ENCODE data around the gene TMPRSS4. TPM values are rescaled to one million over a fixed set of nuclear protein-coding genes. Genes with fewer than 3 reads are reported as not detected.

Gene TMPRSS4
- total and polyA plus RNA-seq, 2 donors (not counting 1 experiment from before 2014, with no cell fraction given): not detected

DNA sequence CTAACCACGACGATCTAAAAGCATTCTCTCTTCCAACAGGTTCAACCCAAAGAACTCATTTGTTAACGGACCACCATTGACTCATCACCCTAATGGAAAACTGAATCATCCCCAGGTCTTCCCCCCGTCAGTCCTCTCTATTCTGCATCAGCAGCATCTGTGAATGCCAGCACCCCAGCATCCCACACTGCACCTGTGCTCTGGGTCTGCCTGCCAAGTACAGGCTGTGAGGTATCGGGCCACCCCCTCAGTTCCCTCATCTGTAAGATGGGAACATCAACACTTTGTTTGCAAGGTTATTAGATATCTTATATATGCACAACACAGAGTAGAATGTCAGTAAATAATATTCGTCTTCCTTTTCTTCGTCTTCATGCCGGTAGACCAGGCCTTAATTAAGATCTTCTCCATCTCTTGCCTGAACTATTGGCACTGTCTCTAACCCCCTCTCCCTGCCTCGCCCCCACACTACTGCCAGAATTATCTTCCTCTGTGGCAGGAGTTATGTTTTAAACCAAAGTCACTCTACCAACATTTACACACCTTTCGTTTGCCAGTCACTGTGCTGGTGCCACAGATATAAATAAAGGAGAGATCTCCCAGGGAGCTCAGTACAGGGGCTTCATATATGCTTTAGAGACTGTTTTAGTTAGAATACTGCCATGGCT is 7.8 kb upstream of the TMPRSS4 start:
- H3K27ac ChIP-seq (ENCODE audit: low read length in 2 of 2): no peak overlapping the region
- no peak overlapping the region for H3K4me2 ChIP-seq (replicated peaks; ENCODE audit: low read depth, low read length, poor library complexity, severe bottlenecking)
- H3K4me3 Mint-ChIP-seq: no peak overlapping the region
- intact Hi-C loops (cut with micrococcal nuclease): no loop called here
- H3K4me1 Mint-ChIP-seq: no peaks in the 10 kb centered on the region
- H3K9me3 Mint-ChIP-seq (ENCODE audit: insufficient read depth): no peaks in the 10 kb centered on the region
- ATAC-seq (ENCODE audit: low read depth): no peak
- H3K79me2 ChIP-seq (ENCODE audit: control insufficient read depth, insufficient read depth, low read length): no peaks in the 10 kb centered on the region
- no peak overlapping the region for H3K9ac ChIP-seq (ENCODE audit: low read length)
- no peaks in the 10 kb centered on the region for H3K36me3 ChIP-seq (replicated peaks in 1 of 2; ENCODE audit: control extremely low read depth in 1 of 2, control insufficient read depth in 1 of 2, extremely low read depth in 1 of 2, insufficient read depth in 2 of 2, low read length in 1 of 2)
- H2AFZ ChIP-seq (ENCODE audit: insufficient read depth, low read depth, low read length, poor library complexity, severe bottlenecking): no peak overlapping the region
- ChIA-PET CTCF (no interaction called here), POLR2A (no interaction called here)
- peaks cover 28% of the 10 kb centered on the region for H3K27me3 Mint-ChIP-seq
- no peaks in the 10 kb centered on the region for H3K9me3 ChIP-seq (ENCODE audit: control extremely low read depth in 1 of 3, control insufficient read depth in 2 of 3, insufficient read depth in 1 of 3, low read length in 2 of 3)
- H3K27me3 ChIP-seq (replicated peaks in 1 of 4; ENCODE audit: control extremely low read depth in 1 of 4, control insufficient read depth in 3 of 4, insufficient read depth in 4 of 4, low read length in 3 of 4): peaks cover 0 to 3% (median 1%) of the 10 kb centered on the region in 4 experiments
- 95% methylated on average over 8 of the region's 10 CpGs for WGBS (ENCODE audit: insufficient coverage)
- DNase-seq: no peak
- no peak overlapping the region for H3K27ac Mint-ChIP-seq
- TF ChIP-seq EZH2 (IDR thresholded peaks at IDR 0.05; ENCODE audit: borderline replicate concordance, insufficient read depth, low read depth, low read length, poor library complexity, severe bottlenecking): no peak
- TF ChIP-seq, protein P1, sequence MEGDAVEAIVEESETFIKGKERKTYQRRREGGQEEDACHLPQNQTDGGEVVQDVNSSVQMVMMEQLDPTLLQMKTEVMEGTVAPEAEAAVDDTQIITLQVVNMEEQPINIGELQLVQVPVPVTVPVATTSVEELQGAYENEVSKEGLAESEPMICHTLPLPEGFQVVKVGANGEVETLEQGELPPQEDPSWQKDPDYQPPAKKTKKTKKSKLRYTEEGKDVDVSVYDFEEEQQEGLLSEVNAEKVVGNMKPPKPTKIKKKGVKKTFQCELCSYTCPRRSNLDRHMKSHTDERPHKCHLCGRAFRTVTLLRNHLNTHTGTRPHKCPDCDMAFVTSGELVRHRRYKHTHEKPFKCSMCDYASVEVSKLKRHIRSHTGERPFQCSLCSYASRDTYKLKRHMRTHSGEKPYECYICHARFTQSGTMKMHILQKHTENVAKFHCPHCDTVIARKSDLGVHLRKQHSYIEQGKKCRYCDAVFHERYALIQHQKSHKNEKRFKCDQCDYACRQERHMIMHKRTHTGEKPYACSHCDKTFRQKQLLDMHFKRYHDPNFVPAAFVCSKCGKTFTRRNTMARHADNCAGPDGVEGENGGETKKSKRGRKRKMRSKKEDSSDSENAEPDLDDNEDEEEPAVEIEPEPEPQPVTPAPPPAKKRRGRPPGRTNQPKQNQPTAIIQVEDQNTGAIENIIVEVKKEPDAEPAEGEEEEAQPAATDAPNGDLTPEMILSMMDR (IDR thresholded peaks at IDR 0.05): no peak
- H4K20me1 ChIP-seq (ENCODE audit: control insufficient read depth, insufficient read depth, low read length, poor library complexity, severe bottlenecking): no peaks in the 10 kb centered on the region
- H3K4me1 ChIP-seq (ENCODE audit: control insufficient read depth in 2 of 2, insufficient read depth in 2 of 2, low read length in 2 of 2): no peaks in the 10 kb centered on the region
- no peak overlapping the region for H3K4me3 ChIP-seq (ENCODE audit: control extremely low read depth in 1 of 5, extremely low read depth in 1 of 5, insufficient read depth in 1 of 5, low read depth in 2 of 5, low read length in 4 of 5)

DNA sequence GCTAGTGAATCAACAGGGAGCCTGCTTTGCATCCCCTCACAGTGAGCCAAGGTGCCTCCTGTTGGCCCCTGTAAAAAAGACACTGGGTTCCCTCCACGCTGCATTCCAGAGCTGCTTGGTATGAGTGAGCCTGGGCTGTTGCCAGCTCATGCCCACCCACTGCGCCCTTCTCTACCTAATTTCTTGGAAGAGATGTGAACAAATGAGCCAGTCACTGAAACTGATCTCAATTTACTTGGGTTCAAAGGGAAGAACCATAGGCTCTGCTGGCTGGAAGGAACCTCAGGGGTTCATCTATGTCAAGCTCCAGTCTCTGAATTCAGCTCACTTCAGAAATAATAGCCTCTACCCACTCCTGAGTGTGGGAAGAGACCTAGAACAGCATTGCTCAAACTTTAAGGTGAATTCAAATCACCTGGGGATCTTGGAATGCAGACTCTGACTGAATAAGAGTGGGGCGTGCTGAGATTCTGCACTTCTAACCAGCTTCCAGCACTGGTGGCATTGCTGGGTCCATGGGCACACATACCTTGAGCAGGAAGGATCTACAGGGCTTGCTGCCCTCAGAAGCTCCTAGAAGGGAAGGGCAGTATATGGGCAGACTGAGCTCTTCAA is 5.4 kb upstream of the TMPRSS4 start:
- no peaks in the 10 kb centered on the region for H3K4me1 ChIP-seq (ENCODE audit: control insufficient read depth in 2 of 2, insufficient read depth in 2 of 2, low read length in 2 of 2)
- no peaks in the 10 kb centered on the region for H3K36me3 ChIP-seq (replicated peaks in 1 of 2; ENCODE audit: control extremely low read depth in 1 of 2, control insufficient read depth in 1 of 2, extremely low read depth in 1 of 2, insufficient read depth in 2 of 2, low read length in 1 of 2)
- 88% methylated on average over 3 of the region's 3 CpGs for WGBS (ENCODE audit: insufficient coverage)
- peaks cover 0 to 2% (median 0%) of the 10 kb centered on the region in 4 experiments for H3K27me3 ChIP-seq (replicated peaks in 1 of 4; ENCODE audit: control extremely low read depth in 1 of 4, control insufficient read depth in 3 of 4, insufficient read depth in 4 of 4, low read length in 3 of 4)
- Mint-ChIP-seq H3K4me1 (no peaks in the 10 kb centered on the region), H3K27me3 (peaks cover 30% of the 10 kb centered on the region), H3K4me3 (no peak overlapping the region), H3K9me3 (ENCODE audit: insufficient read depth) (no peaks in the 10 kb centered on the region), H3K27ac (no peak overlapping the region)
- TF ChIP-seq, protein P1 (IDR thresholded peaks at IDR 0.05): no peak
- no peak for TF ChIP-seq EZH2 (IDR thresholded peaks at IDR 0.05; ENCODE audit: borderline replicate concordance, insufficient read depth, low read depth, low read length, poor library complexity, severe bottlenecking)
- H3K4me2 ChIP-seq (replicated peaks; ENCODE audit: low read depth, low read length, poor library complexity, severe bottlenecking): no peak overlapping the region
- intact Hi-C loops (cut with micrococcal nuclease): no loop called here
- ATAC-seq (ENCODE audit: low read depth) (no peak), DNase-seq (no peak)
- no peak overlapping the region for H3K27ac ChIP-seq (ENCODE audit: low read length in 2 of 2)
- no peak overlapping the region for H2AFZ ChIP-seq (ENCODE audit: insufficient read depth, low read depth, low read length, poor library complexity, severe bottlenecking)
- H3K4me3 ChIP-seq (ENCODE audit: control extremely low read depth in 1 of 5, extremely low read depth in 1 of 5, insufficient read depth in 1 of 5, low read depth in 2 of 5, low read length in 4 of 5): no peak overlapping the region
- CTCF ChIA-PET: interaction anchor here (0.8 to 1.6 kb wide), 4 partner anchors 12 to 264 kb away, joined by 3 to 5 read pairs (median 4); no protein-coding TSS in a partner anchor
- H4K20me1 ChIP-seq (ENCODE audit: control insufficient read depth, insufficient read depth, low read length, poor library complexity, severe bottlenecking): no peaks in the 10 kb centered on the region
- H3K9me3 ChIP-seq (ENCODE audit: control extremely low read depth in 1 of 3, control insufficient read depth in 2 of 3, insufficient read depth in 1 of 3, low read length in 2 of 3): no peaks in the 10 kb centered on the region
- POLR2A ChIA-PET: interaction anchor here (0.7 kb wide), 1 partner anchor 18 kb away, joined by 3 read pairs; no protein-coding TSS in a partner anchor
- no peak overlapping the region for H3K9ac ChIP-seq (ENCODE audit: low read length)
- no peaks in the 10 kb centered on the region for H3K79me2 ChIP-seq (ENCODE audit: control insufficient read depth, insufficient read depth, low read length)

All from B cell (primary cell).